GM18868 (cell line): Measurements from ENCODE around the gene VAT1.
A peak's percentile ranks its signal among the peaks of the same experiment; 100 is the strongest.
"Not testable (repeated sequence)": the region's sequence is repeated elsewhere in the genome, so short reads cannot be mapped to it uniquely, and the experiment has no call there.

Experiments
- ATAC-seq: cut with Tn5 transposase; IDR thresholded peaks from one replicate; pipeline ENCODE4 v1.9.1; 2021; ENCODE audit warnings: mild to moderate bottlenecking, moderate library complexity; ENCODE audit not compliant: unreplicated experiment

The VAT1 gene

GRCh38 chr17:43010667-43011308, 11.4 kb downstream of the VAT1 start:
- ATAC-seq: no peak

GRCh38 chr17:43006639-43007551, 15.3 kb downstream of the VAT1 start, which contains the start of gene IFI35:
Gene IFI35, plus strand, starts transcription at chr17:43006784. Its CDS starts 164 bp downstream, at chr17:43006948.
- ATAC-seq: peak; percentile 78

- no peak for ATAC-seq
Measured at GRCh38 chr17:43003542-43004172, 18.5 kb downstream of the VAT1 start.

GRCh38 chr17:43000894-43001293, 21.3 kb downstream of the VAT1 start:
- not testable (repeated sequence) for ATAC-seq

GRCh38 chr17:42999003-42999525, 23.1 kb downstream of the VAT1 start:
- ATAC-seq: no peak

- peak; percentile 90 for ATAC-seq
Measured at GRCh38 chr17:42997984-42998938, 23.9 kb downstream of the VAT1 start, which contains the start of gene RPL27. Gene RPL27, plus strand, starts transcription at chr17:42998419. Its CDS starts 332 bp downstream, at chr17:42998751.

GRCh38 chr17:42997390-42997983, 24.7 kb downstream of the VAT1 start:
- no peak for ATAC-seq

GRCh38 chr17:42993913-42994312, 28.3 kb downstream of the VAT1 start:
- ATAC-seq: not testable (repeated sequence)

GRCh38 chr17:42992872-42993271, 29.3 kb downstream of the VAT1 start:
- ATAC-seq: no peak

GRCh38 chr17:42991471-42991870, 30.7 kb downstream of the VAT1 start:
- ATAC-seq: no peak

- no peak for ATAC-seq
Measured at GRCh38 chr17:42989726-42990652, 32.2 kb downstream of the VAT1 start.

GRCh38 chr17:42989141-42989540, 33.0 kb downstream of the VAT1 start:
- no peak for ATAC-seq

- ATAC-seq: peak; percentile 48
Measured at GRCh38 chr17:42985225-42985624, 37.0 kb downstream of the VAT1 start.

GRCh38 chr17:42982266-42982665, 39.9 kb downstream of the VAT1 start:
- ATAC-seq: no peak

GRCh38 chr17:42980766-42981397, 41.3 kb downstream of the VAT1 start:
- peak; percentile 41 for ATAC-seq

- ATAC-seq: peak; percentile 65
Measured at GRCh38 chr17:42980274-42980765, 41.9 kb downstream of the VAT1 start, which contains the start of gene RUNDC1. Gene RUNDC1, plus strand, starts transcription at chr17:42980565. Its CDS starts 12 bp downstream, at chr17:42980577.

GRCh38 chr17:42979511-42980273, 42.5 kb downstream of the VAT1 start, which contains the start of gene PTGES3L:
Gene PTGES3L, minus strand, starts transcription at chr17:42980080. Its CDS starts 27 bp downstream, at chr17:42980053.
- ATAC-seq: no peak
